ENCODE data around the gene KAT8. TPM values are rescaled to one million over a fixed set of nuclear protein-coding genes. Genes with fewer than 3 reads are reported as not detected.

The KAT8 gene
- total RNA-seq, 1 donor from 2014 or later, result 93.7 TPM

DNA sequence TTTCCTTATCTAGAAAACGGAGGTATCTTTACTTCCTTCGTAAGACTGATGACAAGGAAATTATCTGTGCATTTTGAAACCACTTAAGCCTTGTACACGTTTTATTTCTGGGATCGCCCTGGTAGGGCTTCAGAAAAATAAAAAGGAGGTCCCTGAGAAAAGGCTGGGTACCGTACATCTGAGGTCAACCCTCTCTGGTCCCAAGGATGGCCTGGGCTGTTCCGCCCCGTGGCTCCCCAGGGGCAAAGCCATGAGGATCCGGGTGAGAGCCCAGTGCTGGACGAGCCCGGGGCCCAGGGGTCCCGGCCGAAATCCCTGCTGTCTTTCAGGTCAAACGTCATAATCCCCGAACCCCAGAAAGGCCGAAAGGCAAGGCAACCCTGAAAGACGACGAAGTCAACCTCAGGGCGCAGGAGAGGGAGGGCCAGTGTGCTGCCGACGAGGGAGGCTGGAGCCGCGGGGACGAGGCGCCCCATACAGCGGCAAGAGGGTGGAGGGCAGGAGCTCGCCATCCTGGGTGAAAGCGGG, 61.8 kb downstream of the KAT8 start:
- peak; percentile 3 for ATAC-seq (ENCODE audit: low read depth)

GRCh38 chr16:31179747-31180459, 62.4 kb downstream of the KAT8 start, which contains the start of gene FUS:
TSS of gene FUS (plus strand) at chr16:31180139. CDS start at chr16:31180215, 76 bp downstream.
- CTCF ChIA-PET, result interaction anchor here (1.8 kb wide), 1 partner anchor 37 kb away, joined by 11 read pairs; no protein-coding TSS in a partner anchor
- TF ChIP-seq CTCF (IDR thresholded peaks at IDR 0.05), result no peak

More for the DNA sequence above, 61.8 kb downstream of the KAT8 start:
- H3K4me3 Mint-ChIP-seq, result peak overlapping the region; percentile 96
- peaks cover 37% of the 10 kb centered on the region for H3K36me3 Mint-ChIP-seq (ENCODE audit: low read depth)
- peak overlapping the region; percentile 100 for H3K27ac Mint-ChIP-seq
- no peaks in the 10 kb centered on the region for H3K27me3 Mint-ChIP-seq
- no peak for DNase-seq
- intact Hi-C loops (cut with micrococcal nuclease), result loop anchor here (1.0 to 10.0 kb wide), 4 partner anchors 62 to 1362 kb away; partner anchors contain the start of genes KAT8, PAGR1 and ZNF267
- no peaks in the 10 kb centered on the region for H3K9me3 Mint-ChIP-seq
- TF ChIP-seq CTCF (IDR thresholded peaks at IDR 0.05), result no peak
- H3K4me1 Mint-ChIP-seq, result peaks cover 54% of the 10 kb centered on the region
- CTCF ChIA-PET, result interaction anchor here (1.8 kb wide), 1 partner anchor 37 kb away, joined by 11 read pairs; no protein-coding TSS in a partner anchor
- POLR2A ChIA-PET, result interaction anchor here (0.6 to 5.2 kb wide), 45 partner anchors 10 to 1441 kb away, joined by 3 to 147 read pairs (median 6); partner anchors contain the start of genes ARMC5, BCKDK, FBRS and HSD3B7

More at GRCh38 chr16:31179747-31180459, 62.4 kb downstream of the KAT8 start, which contains the start of gene FUS:
- Mint-ChIP-seq H3K4me3 (peak within 1 kb of the TSS; percentile 96), H3K27me3 (no peaks in the 10 kb centered on the region), H3K36me3 (ENCODE audit: low read depth) (peaks cover 43% of the 10 kb centered on the region), H3K27ac (peak within 1 kb of the TSS; percentile 100), H3K9me3 (no peaks in the 10 kb centered on the region), H3K4me1 (peaks cover 57% of the 10 kb centered on the region)
- intact Hi-C loops (cut with micrococcal nuclease), result loop anchor here (1.0 to 10.0 kb wide), 10 partner anchors 21 to 1363 kb away; partner anchors contain the start of genes ARMC5, KAT8, PAGR1 and PYCARD
- DNase-seq (peak; percentile 91), ATAC-seq (ENCODE audit: low read depth) (peak; percentile 69)
- POLR2A ChIA-PET, result interaction anchor here (0.5 to 5.2 kb wide), 63 partner anchors 8 to 1441 kb away, joined by 3 to 147 read pairs (median 5); partner anchors contain the start of genes ARMC5, BCKDK, FBRS and HSD3B7

Other genes starting within 250 kb of the KAT8 start
- 32.2 and 35.7 TPM in 2 replicates for gene BCL7C, start 223.6 kb upstream of the KAT8 start, total RNA-seq
- 0.56 and 0.62 TPM in 2 replicates for gene CTF1, start 221.1 kb upstream of the KAT8 start, total RNA-seq
- gene FBXL19, start 194.1 kb upstream of the KAT8 start, total RNA-seq, result 20.3 and 24.2 TPM in 2 replicates
- 25.1 and 30.6 TPM in 2 replicates for gene ORAI3, start 168.6 kb upstream of the KAT8 start, total RNA-seq
- 29.6 and 32.8 TPM in 2 replicates for gene SETD1A, start 159.9 kb upstream of the KAT8 start, total RNA-seq
- gene HSD3B7, start 132.5 kb upstream of the KAT8 start, total RNA-seq, result 1.3 and 1.6 TPM in 2 replicates
- 1.2 and 1.6 TPM in 2 replicates for gene STX1B, start 107.0 kb upstream of the KAT8 start, total RNA-seq
- 106 and 107 TPM in 2 replicates for gene STX4, start 84.1 kb upstream of the KAT8 start, total RNA-seq
- gene ZNF668, start 43.4 kb upstream of the KAT8 start, total RNA-seq, result 8.3 and 10.1 TPM in 2 replicates
- gene ZNF646, start 43.2 kb upstream of the KAT8 start, total RNA-seq, result 32.4 and 32.5 TPM in 2 replicates
- gene PRSS53, start 28.7 kb upstream of the KAT8 start, total RNA-seq, result 5.1 and 5.5 TPM in 2 replicates
- gene VKORC1, start 22.9 kb upstream of the KAT8 start, total RNA-seq, result 38.7 and 41.9 TPM in 2 replicates
- 24.8 and 27.3 TPM in 2 replicates for gene BCKDK, start 9.3 kb upstream of the KAT8 start, total RNA-seq
- gene PRSS8, start 18.1 kb downstream of the KAT8 start, total RNA-seq, result not detected in 2 replicates
- 0.56 and 0.60 TPM in 2 replicates for gene PRSS36, start 32.4 kb downstream of the KAT8 start, total RNA-seq
- gene FUS, start 62.5 kb downstream of the KAT8 start, total RNA-seq, result 681 and 752 TPM in 2 replicates
- 21.7 and 27.8 TPM in 2 replicates for gene PYCARD, start 85.1 kb downstream of the KAT8 start, total RNA-seq
- gene TRIM72, start 96.5 kb downstream of the KAT8 start, total RNA-seq, result 0.16 TPM in 1 of 2 replicates, not detected in the other
- 0.27 TPM in 1 of 2 replicates, not detected in the other for gene PYDC1, start 99.5 kb downstream of the KAT8 start, total RNA-seq
- 40.6 and 44.6 TPM in 2 replicates for gene ITGAM, start 142.3 kb downstream of the KAT8 start, total RNA-seq
- 81.9 and 100 TPM in 2 replicates for gene ITGAX, start 237.5 kb downstream of the KAT8 start, total RNA-seq